GM21526 (cell line): ENCODE data around the gene RFX4.
A peak's percentile ranks its signal among the peaks of the same experiment; 100 is the strongest.

Experiments used
- ATAC-seq: cut with Tn5 transposase; IDR thresholded peaks from one replicate; pipeline ENCODE4 v1.9.1; 2021; ENCODE audit warnings: moderate library complexity; ENCODE audit not compliant: unreplicated experiment, low FRiP score

The RFX4 gene

GRCh38 chr12:106758349-106759110 lies 175.7 kb downstream of the RFX4 start:
- no peak for ATAC-seq

- peak; percentile 32 for ATAC-seq
Measured at GRCh38 chr12:106759526-106760183, 176.9 kb downstream of the RFX4 start.

- ATAC-seq: peak; percentile 97
Measured at GRCh38 chr12:106760184-106760531, 177.4 kb downstream of the RFX4 start.

- no peak for ATAC-seq
Measured at GRCh38 chr12:106764220-106764619, 181.4 kb downstream of the RFX4 start.

GRCh38 chr12:106764738-106765137 lies 181.9 kb downstream of the RFX4 start:
- no peak for ATAC-seq

- no peak for ATAC-seq
Measured at GRCh38 chr12:106766393-106766826, 183.6 kb downstream of the RFX4 start.

GRCh38 chr12:106767206-106767605 lies 184.4 kb downstream of the RFX4 start:
- no peak for ATAC-seq

- ATAC-seq: no peak
Measured at GRCh38 chr12:106767954-106768822, 185.4 kb downstream of the RFX4 start.

- no peak for ATAC-seq
Measured at GRCh38 chr12:106769078-106769477, 186.3 kb downstream of the RFX4 start.

GRCh38 chr12:106769546-106769945 lies 186.7 kb downstream of the RFX4 start:
- ATAC-seq: no peak

- ATAC-seq: no peak
Measured at GRCh38 chr12:106771425-106771824, 188.6 kb downstream of the RFX4 start.

- ATAC-seq: no peak
Measured at GRCh38 chr12:106773286-106774004, 190.6 kb downstream of the RFX4 start.

GRCh38 chr12:106774005-106774807 lies 191.4 kb downstream of the RFX4 start, which contains the start of gene RIC8B:
Gene RIC8B (plus strand): TSS chr12:106774682. CDS start chr12:106774746, 64 bp downstream.
- peak; percentile 90 for ATAC-seq

- peak; percentile 4 for ATAC-seq
Measured at GRCh38 chr12:106774808-106775524, 192.2 kb downstream of the RFX4 start.

- ATAC-seq: no peak
Measured at GRCh38 chr12:106776897-106777296, 194.1 kb downstream of the RFX4 start.

- no peak for ATAC-seq
Measured at GRCh38 chr12:106780010-106780631, 197.3 kb downstream of the RFX4 start.

GRCh38 chr12:106782619-106783018 lies 199.8 kb downstream of the RFX4 start:
- no peak for ATAC-seq

- no peak for ATAC-seq
Measured at GRCh38 chr12:106783515-106783914, 200.7 kb downstream of the RFX4 start.
